ENCODE data around the gene OSBPL5. TPM values are rescaled to one million over a fixed set of nuclear protein-coding genes. Genes with fewer than 3 reads are reported as not detected.

The OSBPL5 gene
- total RNA-seq, 2 donors from 2014 or later: 6.3 to 7.0 TPM

- Mint-ChIP-seq H3K9me3 (no peaks in the 10 kb centered on the region), H3K36me3 (ENCODE audit: insufficient read depth in 2 of 2) (no peaks in the 10 kb centered on the region), H3K4me3 (no peak overlapping the region), H3K4me1 (ENCODE audit: low read depth) (no peaks in the 10 kb centered on the region), H3K27me3 (ENCODE audit: low read depth) (no peaks in the 10 kb centered on the region), H3K27ac (no peak overlapping the region)
- no peak for DNase-seq
- ATAC-seq (replicated peaks in 1 of 2): no peak
Measured at GRCh38 chr11:3130269-3131071, 34.6 kb downstream of the OSBPL5 start.

GRCh38 chr11:3129591-3130268 is 35.4 kb downstream of the OSBPL5 start:
- no peaks in the 10 kb centered on the region for H3K36me3 Mint-ChIP-seq (ENCODE audit: insufficient read depth in 2 of 2)
- no peaks in the 10 kb centered on the region for H3K9me3 Mint-ChIP-seq
- no peak overlapping the region for H3K27ac Mint-ChIP-seq
- no peak for DNase-seq
- no peaks in the 10 kb centered on the region for H3K27me3 Mint-ChIP-seq (ENCODE audit: low read depth)
- no peaks in the 10 kb centered on the region for H3K4me1 Mint-ChIP-seq (ENCODE audit: low read depth)
- ATAC-seq (replicated peaks in 1 of 2): no peak
- no peak overlapping the region for H3K4me3 Mint-ChIP-seq

- DNase-seq: no peak
- no peak overlapping the region for H3K27ac Mint-ChIP-seq
- no peaks in the 10 kb centered on the region for H3K9me3 Mint-ChIP-seq
- no peak overlapping the region for H3K4me3 Mint-ChIP-seq
- no peaks in the 10 kb centered on the region for H3K4me1 Mint-ChIP-seq (ENCODE audit: low read depth)
- H3K36me3 Mint-ChIP-seq (ENCODE audit: insufficient read depth in 2 of 2): no peaks in the 10 kb centered on the region
- H3K27me3 Mint-ChIP-seq (ENCODE audit: low read depth): no peaks in the 10 kb centered on the region
- no peak for ATAC-seq (replicated peaks in 1 of 2)
Measured at GRCh38 chr11:3129181-3129590, 35.9 kb downstream of the OSBPL5 start.

GRCh38 chr11:3128356-3129180 is 36.5 kb downstream of the OSBPL5 start:
- Mint-ChIP-seq H3K9me3 (no peaks in the 10 kb centered on the region), H3K27ac (no peak overlapping the region), H3K4me3 (no peak overlapping the region), H3K36me3 (ENCODE audit: insufficient read depth in 2 of 2) (no peaks in the 10 kb centered on the region), H3K4me1 (ENCODE audit: low read depth) (no peaks in the 10 kb centered on the region), H3K27me3 (ENCODE audit: low read depth) (no peaks in the 10 kb centered on the region)
- DNase-seq: no peak
- no peak for ATAC-seq (replicated peaks in 1 of 2)

- DNase-seq (no peak), ATAC-seq (replicated peaks in 1 of 2) (no peak)
- Mint-ChIP-seq H3K27me3 (ENCODE audit: low read depth) (no peaks in the 10 kb centered on the region), H3K9me3 (no peaks in the 10 kb centered on the region), H3K4me1 (ENCODE audit: low read depth) (no peaks in the 10 kb centered on the region), H3K4me3 (no peak overlapping the region), H3K27ac (no peak overlapping the region), H3K36me3 (ENCODE audit: insufficient read depth in 2 of 2) (no peaks in the 10 kb centered on the region)
Measured at GRCh38 chr11:3127706-3128355, 37.3 kb downstream of the OSBPL5 start.

- ATAC-seq (replicated peaks in 1 of 2): no peak
Measured at GRCh38 chr11:3126901-3127691, 38.0 kb downstream of the OSBPL5 start.

GRCh38 chr11:3126207-3126865 is 38.8 kb downstream of the OSBPL5 start:
- no peaks in the 10 kb centered on the region for H3K4me1 Mint-ChIP-seq (ENCODE audit: low read depth)
- DNase-seq (no peak), ATAC-seq (replicated peaks in 1 of 2) (no peak)
- no peaks in the 10 kb centered on the region for H3K36me3 Mint-ChIP-seq (ENCODE audit: insufficient read depth in 2 of 2)
- no peaks in the 10 kb centered on the region for H3K27me3 Mint-ChIP-seq (ENCODE audit: low read depth)
- H3K4me3 Mint-ChIP-seq: no peak overlapping the region
- H3K9me3 Mint-ChIP-seq: no peaks in the 10 kb centered on the region
- H3K27ac Mint-ChIP-seq: no peak overlapping the region

More at GRCh38 chr11:3126901-3127691, 38.0 kb downstream of the OSBPL5 start:
- no peak for DNase-seq
- H3K4me3 Mint-ChIP-seq: no peak overlapping the region
- H3K27me3 Mint-ChIP-seq (ENCODE audit: low read depth): no peaks in the 10 kb centered on the region
- no peak overlapping the region for H3K27ac Mint-ChIP-seq
- no peaks in the 10 kb centered on the region for H3K36me3 Mint-ChIP-seq (ENCODE audit: insufficient read depth in 2 of 2)
- H3K9me3 Mint-ChIP-seq: no peaks in the 10 kb centered on the region
- H3K4me1 Mint-ChIP-seq (ENCODE audit: low read depth): no peaks in the 10 kb centered on the region

- H3K27ac Mint-ChIP-seq: no peak overlapping the region
- H3K4me3 Mint-ChIP-seq: no peak overlapping the region
- no peaks in the 10 kb centered on the region for H3K4me1 Mint-ChIP-seq (ENCODE audit: low read depth)
- H3K27me3 Mint-ChIP-seq (ENCODE audit: low read depth): no peaks in the 10 kb centered on the region
- ATAC-seq (replicated peaks in 1 of 2): no peak
- no peaks in the 10 kb centered on the region for H3K36me3 Mint-ChIP-seq (ENCODE audit: insufficient read depth in 2 of 2)
- no peak for DNase-seq
- no peaks in the 10 kb centered on the region for H3K9me3 Mint-ChIP-seq
Measured at GRCh38 chr11:3124821-3125220, 40.3 kb downstream of the OSBPL5 start.

- Mint-ChIP-seq H3K4me3 (no peak overlapping the region), H3K9me3 (no peaks in the 10 kb centered on the region), H3K27ac (no peak overlapping the region), H3K4me1 (ENCODE audit: low read depth) (no peaks in the 10 kb centered on the region), H3K36me3 (ENCODE audit: insufficient read depth in 2 of 2) (no peaks in the 10 kb centered on the region), H3K27me3 (ENCODE audit: low read depth) (no peaks in the 10 kb centered on the region)
- DNase-seq: no peak
- no peak for ATAC-seq (replicated peaks in 1 of 2)
Measured at GRCh38 chr11:3123761-3124733, 41.1 kb downstream of the OSBPL5 start.

GRCh38 chr11:3123305-3123704 is 41.8 kb downstream of the OSBPL5 start:
- H3K4me1 Mint-ChIP-seq (ENCODE audit: low read depth): no peaks in the 10 kb centered on the region
- DNase-seq: no peak
- no peaks in the 10 kb centered on the region for H3K36me3 Mint-ChIP-seq (ENCODE audit: insufficient read depth in 2 of 2)
- H3K27ac Mint-ChIP-seq: no peak overlapping the region
- ATAC-seq (replicated peaks in 1 of 2): no peak
- H3K27me3 Mint-ChIP-seq (ENCODE audit: low read depth): no peaks in the 10 kb centered on the region
- no peak overlapping the region for H3K4me3 Mint-ChIP-seq
- H3K9me3 Mint-ChIP-seq: no peaks in the 10 kb centered on the region

- no peaks in the 10 kb centered on the region for H3K27me3 Mint-ChIP-seq (ENCODE audit: low read depth)
- ATAC-seq (replicated peaks in 1 of 2) (no peak), DNase-seq (no peak)
- H3K4me1 Mint-ChIP-seq (ENCODE audit: low read depth): no peaks in the 10 kb centered on the region
- H3K36me3 Mint-ChIP-seq (ENCODE audit: insufficient read depth in 2 of 2): no peaks in the 10 kb centered on the region
- no peak overlapping the region for H3K4me3 Mint-ChIP-seq
- no peak overlapping the region for H3K27ac Mint-ChIP-seq
- H3K9me3 Mint-ChIP-seq: no peaks in the 10 kb centered on the region
Measured at GRCh38 chr11:3122775-3123201, 42.3 kb downstream of the OSBPL5 start.
